Measurements from ENCODE around the gene TPM4. TPM values are rescaled to one million over a fixed set of nuclear protein-coding genes. Genes with fewer than 3 reads are reported as not detected.

The TPM4 gene
- total RNA-seq, 4 donors from 2014 or later: 21.8 to 62.8 (median 44.1) TPM

DNA sequence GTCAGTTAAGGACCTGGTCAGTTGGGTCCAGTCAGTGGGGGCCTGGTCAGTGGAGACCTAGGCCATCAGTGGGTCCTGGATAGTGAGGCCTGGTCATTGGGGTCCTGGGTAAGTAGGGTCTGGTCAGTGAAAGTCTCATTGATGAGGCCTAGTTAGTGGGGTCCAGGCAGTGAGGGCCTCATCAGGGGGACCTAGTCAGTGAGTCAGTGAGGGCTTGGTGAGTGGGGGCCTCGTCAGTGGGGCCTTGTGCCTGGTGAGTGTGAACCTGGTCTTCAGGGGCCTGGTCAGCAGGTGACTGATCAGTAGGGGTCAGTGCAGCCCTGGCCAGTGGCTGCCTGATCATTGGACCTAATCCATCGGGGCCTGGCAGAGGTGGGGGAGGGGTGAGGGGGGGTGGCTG is 42.6 kb upstream of the TPM4 start:
- intact Hi-C loops (cut with DNase I; ENCODE audit: low total_unique reads): no loop called here

DNA sequence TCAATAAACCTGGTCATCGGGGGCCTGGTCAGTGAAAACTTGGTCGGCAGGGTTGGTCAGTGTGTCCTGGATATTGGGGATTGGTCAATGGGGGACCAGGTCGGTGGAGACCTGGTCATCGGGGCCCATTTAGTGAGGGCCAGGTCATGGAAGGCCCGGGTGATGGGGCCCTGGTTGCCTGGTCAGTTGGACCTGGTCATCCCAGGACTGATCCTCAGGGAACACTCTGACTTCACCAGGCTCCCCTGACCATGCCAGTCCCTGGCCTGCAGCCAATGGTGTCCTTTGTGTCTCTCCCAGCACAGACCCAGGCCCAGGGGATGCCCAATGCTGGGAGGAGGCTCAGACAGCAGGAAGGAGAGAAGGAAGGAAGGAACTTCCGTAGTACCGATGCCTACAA is 42.1 kb upstream of the TPM4 start:
- ATAC-seq (no peak), DNase-seq (no peak)
- Histone ChIP-seq H3K27ac (no peak overlapping the region), H3K4me1 (no peaks in the 10 kb centered on the region), H3K27me3 (no peaks in the 10 kb centered on the region), H3K9me3 (no peaks in the 10 kb centered on the region), H3K4me3 (no peak overlapping the region), H3K36me3 (no peaks in the 10 kb centered on the region)
- in situ Hi-C loops (cut with MboI; ENCODE audit: low sequenced_read_pairs in 4 of 4) (loop anchor here in 1 of 4 donors (25.0 kb wide), 1 partner anchor 153 kb away; the partner anchor contains the start of genes AP1M1 and FAM32A), intact Hi-C loops (cut with DNase I; ENCODE audit: low total_unique reads) (no loop called here)
- TF ChIP-seq POLR2A (IDR thresholded peaks at IDR 0.05): no peak
- TF ChIP-seq, protein P1, sequence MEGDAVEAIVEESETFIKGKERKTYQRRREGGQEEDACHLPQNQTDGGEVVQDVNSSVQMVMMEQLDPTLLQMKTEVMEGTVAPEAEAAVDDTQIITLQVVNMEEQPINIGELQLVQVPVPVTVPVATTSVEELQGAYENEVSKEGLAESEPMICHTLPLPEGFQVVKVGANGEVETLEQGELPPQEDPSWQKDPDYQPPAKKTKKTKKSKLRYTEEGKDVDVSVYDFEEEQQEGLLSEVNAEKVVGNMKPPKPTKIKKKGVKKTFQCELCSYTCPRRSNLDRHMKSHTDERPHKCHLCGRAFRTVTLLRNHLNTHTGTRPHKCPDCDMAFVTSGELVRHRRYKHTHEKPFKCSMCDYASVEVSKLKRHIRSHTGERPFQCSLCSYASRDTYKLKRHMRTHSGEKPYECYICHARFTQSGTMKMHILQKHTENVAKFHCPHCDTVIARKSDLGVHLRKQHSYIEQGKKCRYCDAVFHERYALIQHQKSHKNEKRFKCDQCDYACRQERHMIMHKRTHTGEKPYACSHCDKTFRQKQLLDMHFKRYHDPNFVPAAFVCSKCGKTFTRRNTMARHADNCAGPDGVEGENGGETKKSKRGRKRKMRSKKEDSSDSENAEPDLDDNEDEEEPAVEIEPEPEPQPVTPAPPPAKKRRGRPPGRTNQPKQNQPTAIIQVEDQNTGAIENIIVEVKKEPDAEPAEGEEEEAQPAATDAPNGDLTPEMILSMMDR (IDR thresholded peaks at IDR 0.05 in 4 of 5, conservative IDR thresholded peaks at IDR 0.05 in 1 of 5): no peak

More for the DNA sequence above, 42.6 kb upstream of the TPM4 start:
- no peaks in the 10 kb centered on the region for H3K36me3 ChIP-seq
- H3K4me3 ChIP-seq: no peak overlapping the region
- TF ChIP-seq, protein P1 (IDR thresholded peaks at IDR 0.05 in 4 of 5, conservative IDR thresholded peaks at IDR 0.05 in 1 of 5): no peak
- TF ChIP-seq POLR2A (IDR thresholded peaks at IDR 0.05): no peak
- ATAC-seq (no peak), DNase-seq (no peak)
- H3K27ac ChIP-seq: no peak overlapping the region
- no peaks in the 10 kb centered on the region for H3K4me1 ChIP-seq
- no peaks in the 10 kb centered on the region for H3K27me3 ChIP-seq
- in situ Hi-C loops (cut with MboI; ENCODE audit: low sequenced_read_pairs in 4 of 4): loop anchor here in 1 of 4 donors (25.0 kb wide), 1 partner anchor 154 kb away; the partner anchor contains the start of genes AP1M1 and FAM32A
- H3K9me3 ChIP-seq: no peaks in the 10 kb centered on the region

DNA sequence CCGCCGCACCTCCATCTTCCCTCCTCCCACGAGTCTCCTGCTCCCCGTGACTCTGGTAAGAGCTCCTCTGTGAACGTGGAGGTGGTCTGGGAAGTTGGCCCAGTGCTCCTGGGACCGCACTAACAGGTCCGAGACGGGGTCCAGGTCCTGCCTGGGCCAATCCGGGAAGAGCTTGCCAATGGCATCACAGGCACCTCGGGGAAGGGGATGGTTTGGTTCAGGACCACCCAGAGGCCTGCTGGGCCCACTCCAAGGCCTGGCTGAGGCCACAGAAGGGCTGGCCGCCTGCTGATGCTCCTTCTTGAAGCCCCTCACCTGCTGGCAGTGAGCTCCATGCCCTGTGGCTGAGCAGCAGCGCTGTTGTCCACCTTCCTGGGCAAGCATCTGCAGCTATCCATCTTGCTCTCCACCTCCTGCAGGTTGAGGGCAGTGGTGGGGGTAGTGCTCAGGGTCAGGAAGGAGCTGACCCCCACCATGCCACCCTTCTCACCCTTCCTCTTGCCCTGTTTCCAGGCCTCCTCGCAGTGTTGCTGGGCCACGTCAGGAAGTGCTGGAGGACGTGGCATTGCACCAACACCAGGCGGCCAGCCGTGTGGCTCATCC is 41.2 kb upstream of the TPM4 start:
- no peak for TF ChIP-seq POLR2A (IDR thresholded peaks at IDR 0.05)
- TF ChIP-seq, protein P1 (IDR thresholded peaks at IDR 0.05 in 4 of 5, conservative IDR thresholded peaks at IDR 0.05 in 1 of 5): no peak

DNA sequence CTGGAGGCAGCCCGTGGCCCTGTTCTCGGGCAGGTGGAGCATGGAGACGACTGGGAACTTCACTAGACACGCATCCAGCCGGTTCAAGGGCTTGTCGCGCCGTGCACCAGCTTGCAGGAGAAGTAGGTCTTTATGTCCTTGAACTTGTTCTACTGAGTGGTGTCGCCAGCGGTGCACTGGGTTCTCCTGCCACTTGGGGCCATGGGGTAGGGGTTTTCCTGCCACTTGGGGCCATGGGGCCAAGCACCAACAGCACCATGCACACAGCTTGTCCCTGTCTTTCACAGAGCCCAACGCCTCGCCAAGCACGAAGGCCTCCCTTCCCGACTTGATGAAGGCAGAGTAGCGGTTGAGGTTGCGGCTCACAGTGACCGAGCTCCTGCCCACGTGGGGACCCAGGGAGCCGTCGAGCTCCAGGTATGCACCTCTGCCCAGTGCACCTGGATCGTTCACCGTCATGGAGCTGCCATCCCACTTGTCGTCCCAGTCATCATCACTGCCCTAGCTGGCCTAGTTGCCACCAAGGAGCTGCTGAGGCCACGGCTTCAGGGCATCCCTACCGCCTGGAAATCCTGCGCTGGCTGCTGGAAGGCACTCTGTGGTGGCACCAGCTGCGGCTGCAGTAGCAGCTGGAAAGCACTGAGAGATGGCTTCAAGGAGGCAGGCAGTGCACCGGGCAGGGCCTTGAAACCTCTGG is 40.5 kb upstream of the TPM4 start:
- no peaks in the 10 kb centered on the region for H3K27me3 ChIP-seq
- H3K9me3 ChIP-seq: no peaks in the 10 kb centered on the region
- intact Hi-C loops (cut with DNase I; ENCODE audit: low total_unique reads) (no loop called here), in situ Hi-C loops (cut with MboI; ENCODE audit: low sequenced_read_pairs in 4 of 4) (loop anchor here in 1 of 4 donors (25.0 kb wide), 1 partner anchor 152 kb away; the partner anchor contains the start of genes AP1M1 and FAM32A)
- H3K36me3 ChIP-seq: no peaks in the 10 kb centered on the region
- no peak for ATAC-seq
- TF ChIP-seq, protein P1 (IDR thresholded peaks at IDR 0.05 in 4 of 5, conservative IDR thresholded peaks at IDR 0.05 in 1 of 5): no peak
- TF ChIP-seq POLR2A (IDR thresholded peaks at IDR 0.05): no peak
- DNase-seq: no peak
- no peaks in the 10 kb centered on the region for H3K4me1 ChIP-seq
- H3K27ac ChIP-seq: no peak overlapping the region
- H3K4me3 ChIP-seq: no peak overlapping the region

More for the DNA sequence above, 41.2 kb upstream of the TPM4 start:
- intact Hi-C loops (cut with DNase I; ENCODE audit: low total_unique reads) (no loop called here), in situ Hi-C loops (cut with MboI; ENCODE audit: low sequenced_read_pairs in 4 of 4) (loop anchor here in 1 of 4 donors (25.0 kb wide), 1 partner anchor 152 kb away; the partner anchor contains the start of genes AP1M1 and FAM32A)
- Histone ChIP-seq H3K4me1 (no peaks in the 10 kb centered on the region), H3K27me3 (no peaks in the 10 kb centered on the region), H3K27ac (no peak overlapping the region), H3K4me3 (no peak overlapping the region), H3K36me3 (no peaks in the 10 kb centered on the region), H3K9me3 (no peaks in the 10 kb centered on the region)
- DNase-seq (no peak), ATAC-seq (no peak)
